HCT116 (cell line): ENCODE data around the gene DELE1. TPM values are rescaled to one million over a fixed set of nuclear protein-coding genes. Genes with fewer than 3 reads are reported as not detected.

Experiments used
- ATAC-seq: fragments of 200-7000 bp; cut with Tn5 transposase; 2 replicates; pipeline ENCODE4 v1.9.1; 2020; ENCODE audit warnings: mild to moderate bottlenecking, moderate library complexity
- BruUV-seq: library from RNA; stranded (reverse); fragments of 400-500 nt; replicated peaks from 2 replicates; lab custom pipeline; 2021; lab: Mats Ljungman, UMichigan
- CTCF ChIA-PET: fragments of 300-600 bp; sonication (Branson Sonifier 250); formaldehyde crosslinking; loops from one replicate; lab custom pipeline; 2021; ENCODE audit warnings: antibody characterized with exemption; lab: Charles Lee
- POLR2A ChIA-PET: fragments of 300-600, 350-600 bp; sonication (Branson Sonifier 250); formaldehyde crosslinking; loops from one replicate; lab custom pipeline; 2021; ENCODE audit warnings: antibody characterized with exemption; lab: Charles Lee
- RAD21 ChIA-PET, 2 experiments: fragments of 300-600 bp; sonication (Branson Sonifier 250); formaldehyde crosslinking; loops; one replicate each; lab custom pipeline; 2023; ENCODE audit warnings: low total read pairs in 2 of 2; ENCODE audit not compliant: uncharacterized antibody in 2 of 2, unreplicated experiment in 2 of 2, low non-redundant PET in 1 of 2; lab: Charles Lee
- DNase-seq: peaks from one replicate; pipeline ENCODE4 v3.0.0-alpha.2; 2010; ENCODE audit warnings: low read depth, low spot score
- H2AFZ ChIP-seq: fragments of 200-600 bp; shearing (Covaris generic), sonication (generic); 2 replicates; pipeline ENCODE4 v1.6.1; 2017; ENCODE audit warnings: low read depth, mixed run types, mixed read lengths, antibody characterized with exemption, low read length; ENCODE audit not compliant: poor library complexity, severe bottlenecking
- H3K27ac ChIP-seq: 2 replicates; pipeline ENCODE4 v1.5.1; 2012; ENCODE audit warnings: low read depth, low read length
- H3K27me3 ChIP-seq: fragments of 200-600 bp; sonication (generic); 2 replicates; pipeline ENCODE4 v1.6.1; 2016; ENCODE audit warnings: mixed run types, low read length, mixed read lengths; ENCODE audit not compliant: insufficient read depth
- H3K36me3 ChIP-seq, 2 experiments: fragments of 200-500 bp in 1 of 2; fragments of 200-600 bp in 1 of 2; sonication (Bioruptor generic) in 1 of 2; sonication (generic) in 1 of 2; 2 replicates each; pipeline versions ENCODE4 v1.5.1 to v1.6.1; 2014 to 2016; ENCODE audit warnings: low read length in 2 of 2, inconsistent platforms in 1 of 2, mixed read lengths in 1 of 2, mixed run types in 1 of 2; ENCODE audit not compliant: insufficient read depth in 2 of 2, control insufficient read depth in 1 of 2
- H3K4me1 ChIP-seq, 2 experiments: fragments of 200-600 bp in 1 of 2; sonication (generic) in 1 of 2; 2 replicates each; pipeline versions ENCODE4 v1.5.1 to v1.6.1; 2012 to 2017; ENCODE audit warnings: low read length in 2 of 2, inconsistent platforms in 1 of 2, mild to moderate bottlenecking in 1 of 2, mixed read lengths in 1 of 2, mixed run types in 1 of 2, moderate library complexity in 1 of 2; ENCODE audit not compliant: insufficient read depth in 2 of 2, control insufficient read depth in 1 of 2
- H3K4me2 ChIP-seq: fragments of 200-600 bp; sonication (generic); 2 replicates; pipeline ENCODE4 v1.6.1; 2017; ENCODE audit warnings: mixed run types, low read length, mixed read lengths
- H3K4me3 ChIP-seq, 2 experiments: fragments of 200-600 bp in 1 of 2; sonication (generic) in 1 of 2; replicated peaks in 1 of 2; 2 replicates each; pipeline ENCODE4 v1.5.1; 2011 to 2016; ENCODE audit warnings: low read length in 2 of 2, control low read depth in 1 of 2, low read depth in 1 of 2, mild to moderate bottlenecking in 1 of 2, mixed read lengths in 1 of 2, mixed run types in 1 of 2
- H3K79me2 ChIP-seq: fragments of 200-600 bp; sonication (generic); 2 replicates; pipeline ENCODE4 v1.6.1; 2017; ENCODE audit warnings: mild to moderate bottlenecking, mixed run types, low read length, moderate library complexity, mixed read lengths; ENCODE audit not compliant: insufficient read depth
- H3K9ac ChIP-seq: fragments of 200-600 bp; sonication (generic); 2 replicates; pipeline ENCODE4 v1.6.1; 2016; ENCODE audit warnings: low read length, mixed read lengths
- H3K9me2 ChIP-seq: fragments of 200-600 bp; sonication (generic), shearing (Covaris generic); 2 replicates; pipeline ENCODE4 v1.6.1; 2017; ENCODE audit warnings: mixed run types, mild to moderate bottlenecking, moderate library complexity; ENCODE audit not compliant: insufficient read depth
- H3K9me3 ChIP-seq, 2 experiments: fragments of 200-500 bp in 1 of 2; fragments of 200-600 bp in 1 of 2; sonication (Bioruptor generic) in 1 of 2; sonication (generic) in 1 of 2; 2 replicates each; pipeline ENCODE4 v1.6.1; 2014 to 2017; ENCODE audit warnings: low read length in 2 of 2, mixed read lengths in 2 of 2, inconsistent platforms in 1 of 2, low read depth in 1 of 2, mild to moderate bottlenecking in 1 of 2, mixed run types in 1 of 2, moderate library complexity in 1 of 2; ENCODE audit not compliant: control insufficient read depth in 1 of 2, insufficient read depth in 1 of 2
- H4K20me1 ChIP-seq: fragments of 200-600 bp; sonication (generic), shearing (Covaris generic); 2 replicates; pipeline ENCODE4 v1.6.1; 2017; ENCODE audit warnings: mixed run types, mild to moderate bottlenecking, moderate library complexity; ENCODE audit not compliant: insufficient read depth
- CEBPB ChIP-seq: IDR thresholded peaks from 2 replicates; pipeline ENCODE4 v1.6.1; 2012; ENCODE audit warnings: low read depth
- CTCF ChIP-seq, 3 experiments: fragments of 200-600 bp in 1 of 3; sonication (generic) in 1 of 3; IDR thresholded peaks in 2 of 3; conservative IDR thresholded peaks in 1 of 3; 2 replicates each; pipeline ENCODE4 v1.5.1; 2012 to 2017; ENCODE audit warnings: low read depth in 2 of 3, low read length in 2 of 3, antibody characterized with exemption in 1 of 3, borderline replicate concordance in 1 of 3, control low read depth in 1 of 3, mild to moderate bottlenecking in 1 of 3, mixed read lengths in 1 of 3, mixed run types in 1 of 3, moderate library complexity in 1 of 3; ENCODE audit not compliant: insufficient read depth in 1 of 3
- POLR2A ChIP-seq: IDR thresholded peaks from 2 replicates; pipeline ENCODE4 v1.7.0; 2011; ENCODE audit warnings: borderline replicate concordance; ENCODE audit not compliant: insufficient read depth, insufficient read length; ENCODE audit errors: extremely low read depth
- SIN3A ChIP-seq: IDR thresholded peaks from 2 replicates; pipeline ENCODE4 v1.6.1; 2012; ENCODE audit warnings: low read depth
- TCF7L2 ChIP-seq: IDR thresholded peaks from 2 replicates; pipeline ENCODE4 v1.7.0; 2011; ENCODE audit warnings: borderline replicate concordance, inconsistent platforms; ENCODE audit not compliant: insufficient read depth, insufficient read length; ENCODE audit errors: extremely low read depth
- ZBTB33 ChIP-seq: IDR thresholded peaks from 2 replicates; pipeline ENCODE4 v1.6.1; 2011; ENCODE audit warnings: mild to moderate bottlenecking, low read length, moderate library complexity; ENCODE audit not compliant: insufficient replicate concordance; ENCODE audit errors: extremely low read depth
- ZFX ChIP-seq: fragments of 450-650 bp; IDR thresholded peaks from 2 replicates; pipeline ENCODE4 v1.6.1; 2017
- intact Hi-C: fragments of 100-400 bp; cut with micrococcal nuclease; formaldehyde crosslinking; loops from 2 replicates; pipeline ENCODE4 v1.10.0; 2022
- total RNA-seq: library from RNA; stranded (reverse); gene quantifications from one replicate; pipeline ENCODE4 v1.2.1, GENCODE V29; 2021; ENCODE audit not compliant: unreplicated experiment

Gene DELE1
- total RNA-seq, 1 experiment from 2014 or later, result 74.1 TPM

- no peak within 1 kb of the TSS for H3K4me3 ChIP-seq
- no peaks in the 10 kb centered on the region for H4K20me1 ChIP-seq
- H3K4me1 ChIP-seq, result peaks cover 0 to 10% of the 10 kb centered on the region in 2 experiments; a peak in 1 of 4 replicates
- CTCF ChIA-PET, result interaction anchor here (1.0 to 1.2 kb wide), 2 partner anchors 11 to 14 kb away, joined by 3 to 6 read pairs; partner anchors contain the start of gene RNF14
- RAD21 ChIA-PET, result no interaction called here
- DNase-seq (no peak), ATAC-seq (no peak)
- TF ChIP-seq TCF7L2, result no peak
- no peak for TF ChIP-seq ZFX
- TF ChIP-seq SIN3A, result no peak
- TF ChIP-seq CTCF (IDR thresholded peaks at IDR 0.05 in 2 of 3, conservative IDR thresholded peaks at IDR 0.05 in 1 of 3; ENCODE audit: borderline replicate concordance in 1 of 3, insufficient read depth in 1 of 3, low read depth in 2 of 3, low read length in 2 of 3), result no peak
- TF ChIP-seq POLR2A, result no peak
- TF ChIP-seq CEBPB, result no peak
- TF ChIP-seq ZBTB33, result no peak
- H3K79me2 ChIP-seq, result no peaks in the 10 kb centered on the region
- no TSS peak for BruUV-seq
- H3K9me3 ChIP-seq, result no peaks in the 10 kb centered on the region
- POLR2A ChIA-PET, result no interaction called here
- no peaks in the 10 kb centered on the region for H3K9me2 ChIP-seq
- H3K27ac ChIP-seq, result no peak within 1 kb of the TSS
- H3K27me3 ChIP-seq, result no peaks in the 10 kb centered on the region
- no peak within 1 kb of the TSS for H3K9ac ChIP-seq
- intact Hi-C loops, result no loop called here
- no peak within 1 kb of the TSS for H2AFZ ChIP-seq
- no peak within 1 kb of the TSS for H3K4me2 ChIP-seq
- no peaks in the 10 kb centered on the region for H3K36me3 ChIP-seq
Measured at GRCh38 chr5:141958113-141958512, 34.4 kb downstream of the DELE1 start, which contains the start of gene PCDH12. Gene PCDH12 (minus strand): TSS chr5:141958202. CDS start chr5:141957851, 351 bp downstream.
